ENCODE data around the gene RALGAPA1. TPM values are rescaled to one million over a fixed set of nuclear protein-coding genes. Genes with fewer than 3 reads are reported as not detected.

Gene RALGAPA1
- total and polyA plus RNA-seq, 2 of the 13 experiments (the other 11 are each of a cell fraction or from before 2014, with no cell fraction given), result 65.0 to 89.2 TPM

DNA sequence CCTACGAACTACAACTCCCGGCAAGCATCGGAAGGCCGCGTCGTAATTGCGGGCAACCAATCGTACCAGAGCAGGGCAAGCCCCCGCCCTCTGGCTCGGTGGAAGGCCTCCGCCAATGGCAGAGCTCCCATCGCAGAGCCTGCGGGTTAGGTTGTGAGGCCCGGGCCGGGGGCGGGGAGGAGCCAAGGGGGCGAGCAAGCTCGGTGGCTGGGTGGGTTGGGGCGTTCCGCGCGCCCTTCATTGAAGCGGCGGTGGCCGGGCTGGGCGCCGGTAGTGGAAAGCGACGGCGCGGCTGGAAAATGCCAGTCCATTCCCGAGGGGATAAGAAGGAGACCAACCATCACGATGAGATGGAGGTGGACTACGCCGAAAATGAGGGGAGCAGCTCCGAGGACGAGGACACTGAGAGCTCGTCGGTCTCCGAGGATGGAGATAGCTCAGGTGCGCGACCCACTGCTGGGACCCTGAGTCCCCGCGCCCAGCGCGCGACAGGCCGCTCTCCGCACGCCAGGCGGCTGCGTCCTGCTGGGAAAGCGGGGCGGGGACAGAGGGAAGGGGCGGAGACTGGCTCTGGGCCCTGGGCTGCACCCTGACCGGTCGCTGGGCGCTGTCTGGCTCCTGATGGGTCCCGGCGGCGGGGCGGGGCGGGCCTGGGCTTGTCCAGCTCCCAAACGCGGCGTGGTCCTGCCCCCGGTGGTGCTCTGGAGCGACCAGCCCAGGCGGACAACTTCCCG, 17.3 kb upstream of the RALGAPA1 start, which contains the start of gene BRMS1L (continued):
- TF ChIP-seq, protein P1, sequence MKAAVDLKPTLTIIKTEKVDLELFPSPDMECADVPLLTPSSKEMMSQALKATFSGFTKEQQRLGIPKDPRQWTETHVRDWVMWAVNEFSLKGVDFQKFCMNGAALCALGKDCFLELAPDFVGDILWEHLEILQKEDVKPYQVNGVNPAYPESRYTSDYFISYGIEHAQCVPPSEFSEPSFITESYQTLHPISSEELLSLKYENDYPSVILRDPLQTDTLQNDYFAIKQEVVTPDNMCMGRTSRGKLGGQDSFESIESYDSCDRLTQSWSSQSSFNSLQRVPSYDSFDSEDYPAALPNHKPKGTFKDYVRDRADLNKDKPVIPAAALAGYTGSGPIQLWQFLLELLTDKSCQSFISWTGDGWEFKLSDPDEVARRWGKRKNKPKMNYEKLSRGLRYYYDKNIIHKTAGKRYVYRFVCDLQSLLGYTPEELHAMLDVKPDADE (CRISPR knock-in tag; IDR thresholded peaks at IDR 0.05), result peak; percentile 97; the same call in 1 of the 2 replicates
- TF ChIP-seq HES4 (CRISPR knock-in tag; IDR thresholded peaks at IDR 0.05; ENCODE audit: borderline replicate concordance), result peak; percentile 98
- 0 out of 2 replicates have a peak, but pooled peaks have one; percentile 72 for TF ChIP-seq TEAD2 (CRISPR knock-in tag; IDR thresholded peaks at IDR 0.05)
- TF ChIP-seq HOXD1 (CRISPR knock-in tag; IDR thresholded peaks at IDR 0.05), result peak; percentile 95
- TF ChIP-seq, protein P2, sequence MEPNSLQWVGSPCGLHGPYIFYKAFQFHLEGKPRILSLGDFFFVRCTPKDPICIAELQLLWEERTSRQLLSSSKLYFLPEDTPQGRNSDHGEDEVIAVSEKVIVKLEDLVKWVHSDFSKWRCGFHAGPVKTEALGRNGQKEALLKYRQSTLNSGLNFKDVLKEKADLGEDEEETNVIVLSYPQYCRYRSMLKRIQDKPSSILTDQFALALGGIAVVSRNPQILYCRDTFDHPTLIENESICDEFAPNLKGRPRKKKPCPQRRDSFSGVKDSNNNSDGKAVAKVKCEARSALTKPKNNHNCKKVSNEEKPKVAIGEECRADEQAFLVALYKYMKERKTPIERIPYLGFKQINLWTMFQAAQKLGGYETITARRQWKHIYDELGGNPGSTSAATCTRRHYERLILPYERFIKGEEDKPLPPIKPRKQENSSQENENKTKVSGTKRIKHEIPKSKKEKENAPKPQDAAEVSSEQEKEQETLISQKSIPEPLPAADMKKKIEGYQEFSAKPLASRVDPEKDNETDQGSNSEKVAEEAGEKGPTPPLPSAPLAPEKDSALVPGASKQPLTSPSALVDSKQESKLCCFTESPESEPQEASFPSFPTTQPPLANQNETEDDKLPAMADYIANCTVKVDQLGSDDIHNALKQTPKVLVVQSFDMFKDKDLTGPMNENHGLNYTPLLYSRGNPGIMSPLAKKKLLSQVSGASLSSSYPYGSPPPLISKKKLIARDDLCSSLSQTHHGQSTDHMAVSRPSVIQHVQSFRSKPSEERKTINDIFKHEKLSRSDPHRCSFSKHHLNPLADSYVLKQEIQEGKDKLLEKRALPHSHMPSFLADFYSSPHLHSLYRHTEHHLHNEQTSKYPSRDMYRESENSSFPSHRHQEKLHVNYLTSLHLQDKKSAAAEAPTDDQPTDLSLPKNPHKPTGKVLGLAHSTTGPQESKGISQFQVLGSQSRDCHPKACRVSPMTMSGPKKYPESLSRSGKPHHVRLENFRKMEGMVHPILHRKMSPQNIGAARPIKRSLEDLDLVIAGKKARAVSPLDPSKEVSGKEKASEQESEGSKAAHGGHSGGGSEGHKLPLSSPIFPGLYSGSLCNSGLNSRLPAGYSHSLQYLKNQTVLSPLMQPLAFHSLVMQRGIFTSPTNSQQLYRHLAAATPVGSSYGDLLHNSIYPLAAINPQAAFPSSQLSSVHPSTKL (CRISPR knock-in tag; IDR thresholded peaks at IDR 0.05), result peak; percentile 70
- TF ChIP-seq ZNF3 (CRISPR knock-in tag; IDR thresholded peaks at IDR 0.05), result peak; percentile 75; the same call in 1 of the 2 replicates
- TF ChIP-seq RFXAP (CRISPR knock-in tag; IDR thresholded peaks at IDR 0.05; ENCODE audit: borderline replicate concordance), result peak; percentile 97
- no peak for TF ChIP-seq SRSF4 (IDR thresholded peaks at IDR 0.05; ENCODE audit: low read depth, low read length, poor library complexity, severe bottlenecking)
- TF ChIP-seq ZC3H4 (CRISPR knock-in tag; IDR thresholded peaks at IDR 0.05; ENCODE audit: borderline replicate concordance), result peak; percentile 95
- TF ChIP-seq MEIS1 (CRISPR knock-in tag; IDR thresholded peaks at IDR 0.05; ENCODE audit: borderline replicate concordance), result peak; percentile 99
- peak; percentile 86 for TF ChIP-seq ZSCAN22 (CRISPR knock-in tag; IDR thresholded peaks at IDR 0.05)
- TF ChIP-seq CENPX (CRISPR knock-in tag; IDR thresholded peaks at IDR 0.05), result no peak
- TF ChIP-seq MAZ (IDR thresholded peaks at IDR 0.05; ENCODE audit: borderline replicate concordance, low read depth, low read length), result peak; percentile 91
- peak; percentile 100 for TF ChIP-seq MAZ (CRISPR knock-in tag; IDR thresholded peaks at IDR 0.05; ENCODE audit: low read depth)
- peak; percentile 100 for TF ChIP-seq ZNF343 (CRISPR knock-in tag; IDR thresholded peaks at IDR 0.05)
- peak; percentile 98 for TF ChIP-seq NFYC (CRISPR knock-in tag; IDR thresholded peaks at IDR 0.05)
- no peak for TF ChIP-seq NFIC (IDR thresholded peaks at IDR 0.05; ENCODE audit: low read length)
- TF ChIP-seq HMG20A (CRISPR knock-in tag; IDR thresholded peaks at IDR 0.05; ENCODE audit: borderline replicate concordance), result peak; percentile 57; the same call in 1 of the 2 replicates
- peak; percentile 92 for TF ChIP-seq ESRRA (CRISPR knock-in tag; IDR thresholded peaks at IDR 0.05; ENCODE audit: low read depth)
- peak; percentile 91 for TF ChIP-seq SP4 (CRISPR knock-in tag; IDR thresholded peaks at IDR 0.05)
- no peak for TF ChIP-seq RORA (CRISPR knock-in tag; IDR thresholded peaks at IDR 0.05)
- TF ChIP-seq ZNF207 (IDR thresholded peaks at IDR 0.05; ENCODE audit: borderline replicate concordance), result no peak
- TF ChIP-seq ZNF619 (CRISPR knock-in tag; IDR thresholded peaks at IDR 0.05), result peak; percentile 100
- TF ChIP-seq PCBP1 (IDR thresholded peaks at IDR 0.05; ENCODE audit: borderline replicate concordance, low read depth, low read length), result no peak; the same call in 1 of the 2 replicates
- peak; percentile 100 for TF ChIP-seq ZNF556 (CRISPR knock-in tag; IDR thresholded peaks at IDR 0.05; ENCODE audit: borderline replicate concordance)
- peak; percentile 100 for TF ChIP-seq ZNF350 (CRISPR knock-in tag; IDR thresholded peaks at IDR 0.05; ENCODE audit: borderline replicate concordance, low read depth)
